HS-27A (cell line): ENCODE measurements around the gene CKMT2.

Source experiments
- DNase-seq: peaks from one replicate; pipeline ENCODE4 v3.0.0-alpha.2; 2012; ENCODE audit warnings: low read depth, missing footprints

The CKMT2 gene

DNA sequence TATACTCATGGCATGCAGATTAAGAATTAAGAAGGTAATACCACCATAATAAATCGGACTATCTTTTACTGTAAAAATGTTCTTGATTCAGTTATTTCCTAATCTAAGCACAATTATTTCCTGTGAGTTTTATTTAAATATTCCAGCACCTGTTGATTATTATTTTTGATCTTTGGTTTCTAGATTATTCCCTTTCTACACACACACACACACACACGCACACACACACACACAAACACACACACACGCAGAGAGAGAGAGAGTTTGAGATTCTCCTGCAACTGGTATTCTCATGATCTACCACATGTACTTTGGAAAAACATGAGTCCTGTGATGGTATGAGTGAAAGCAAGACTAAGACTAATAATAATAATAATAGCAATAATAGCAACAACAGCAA lies 17.0 kb upstream of the CKMT2 start:
- no peak for DNase-seq

DNA sequence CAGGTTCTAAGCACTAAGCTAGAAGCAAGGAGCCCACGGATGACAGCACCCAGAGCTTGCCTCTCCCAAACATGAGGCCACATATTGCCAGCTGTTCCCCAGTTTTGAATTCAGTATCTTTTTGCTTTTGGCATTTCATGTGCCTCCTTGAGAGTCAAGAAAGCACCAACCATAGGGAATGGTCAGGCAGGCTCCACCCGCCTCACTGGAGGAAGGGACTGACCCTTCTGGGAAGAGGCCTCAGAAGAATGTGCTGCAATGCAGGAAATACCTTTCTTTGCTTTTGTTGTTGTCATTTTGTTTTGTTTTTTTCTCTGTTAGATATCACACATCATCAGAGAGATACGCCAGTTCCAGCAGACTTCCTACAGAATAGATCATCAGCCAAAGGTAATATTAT lies 13.7 kb upstream of the CKMT2 start:
- no peak for DNase-seq

- DNase-seq: no peak
Measured at GRCh38 chr5:81222285-81222684, 10.8 kb upstream of the CKMT2 start.

DNA sequence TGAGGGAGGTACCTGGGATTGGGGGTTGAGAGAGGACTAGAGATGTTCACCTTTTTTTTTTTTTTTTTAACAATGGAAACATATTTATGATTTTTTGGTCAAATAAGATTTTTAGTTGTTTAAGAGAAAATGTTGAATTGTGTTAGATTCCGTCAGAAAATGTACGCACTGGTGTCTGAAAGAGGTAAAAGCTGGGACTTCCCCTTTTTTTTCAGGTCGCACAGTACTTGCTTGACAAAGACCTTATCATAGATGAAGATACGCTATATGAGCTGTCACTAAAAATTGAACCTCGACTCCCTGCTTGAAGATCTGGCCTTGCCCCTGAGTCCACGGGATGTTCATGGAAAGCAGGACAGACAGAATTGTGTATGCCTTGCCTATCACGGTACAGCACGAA lies 7.7 kb upstream of the CKMT2 start:
- no peak for DNase-seq

GRCh38 chr5:81226286-81226685 lies 6.8 kb upstream of the CKMT2 start:
- no peak for DNase-seq

DNA sequence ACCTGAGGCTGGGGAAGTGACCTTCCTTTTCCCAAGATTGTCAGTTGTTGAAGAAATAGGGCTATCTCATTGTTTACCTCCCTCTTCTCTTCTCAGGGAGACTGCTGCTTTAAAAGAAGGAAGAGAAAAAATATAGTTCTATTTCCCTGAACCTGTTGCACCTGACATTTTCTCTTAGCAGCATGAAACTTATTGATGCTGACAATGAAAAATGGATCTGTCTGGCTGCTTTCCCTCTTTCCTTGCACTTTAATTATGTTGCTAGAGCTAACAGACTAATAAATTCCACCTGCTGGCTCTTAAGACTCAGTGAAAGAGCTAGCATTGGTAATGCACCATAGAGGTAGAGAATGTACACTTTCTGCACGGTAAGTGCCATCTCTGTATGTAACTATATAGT lies 6.2 kb upstream of the CKMT2 start:
- no peak for DNase-seq

GRCh38 chr5:81228084-81228483 lies 5.0 kb upstream of the CKMT2 start:
- DNase-seq: no peak

DNA sequence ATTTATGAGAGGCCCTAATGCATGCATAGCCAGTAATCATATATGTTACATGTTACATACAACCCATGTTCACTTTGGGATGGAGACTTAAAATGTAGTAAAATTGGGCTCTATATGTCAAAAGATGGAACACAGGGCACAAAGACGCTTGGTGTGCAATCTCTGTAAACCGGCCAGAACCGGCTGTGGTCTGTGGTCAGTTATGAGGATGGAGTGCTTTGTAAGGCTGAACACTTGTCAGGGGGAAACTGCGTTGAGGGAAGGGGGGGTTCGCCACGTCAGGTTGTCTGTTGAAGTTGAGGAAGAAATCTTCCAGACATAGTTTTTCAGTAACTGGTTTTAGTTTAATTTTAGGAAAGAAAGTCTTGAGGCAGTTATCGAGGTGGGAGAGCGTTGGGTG lies 2.7 kb upstream of the CKMT2 start:
- no peak for DNase-seq

- no peak for DNase-seq
Measured at GRCh38 chr5:81232464-81233079, 550 bp upstream of the CKMT2 start.

GRCh38 chr5:81234299-81234698 lies 1.2 kb downstream of the CKMT2 start:
- no peak for DNase-seq

DNA sequence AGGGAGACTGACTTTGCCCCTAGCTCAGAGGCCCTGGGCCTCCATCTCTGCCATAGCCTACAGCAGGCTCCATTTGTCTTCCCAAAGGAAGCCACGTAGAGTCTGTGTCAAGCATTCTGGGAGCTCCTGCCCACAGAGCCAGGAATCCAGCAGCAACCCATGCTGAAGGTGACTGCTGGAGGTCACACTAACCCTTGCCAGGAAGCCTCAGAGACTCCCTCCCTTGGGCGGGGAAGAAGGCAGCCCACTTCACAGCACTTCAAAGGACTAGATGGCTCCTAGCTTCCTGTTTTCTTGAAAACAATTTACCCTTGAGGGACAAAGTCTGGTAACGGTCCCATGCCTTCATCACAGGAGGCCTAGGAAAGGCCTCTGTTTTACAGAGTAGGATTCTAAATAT lies 1.7 kb downstream of the CKMT2 start:
- no peak for DNase-seq

DNA sequence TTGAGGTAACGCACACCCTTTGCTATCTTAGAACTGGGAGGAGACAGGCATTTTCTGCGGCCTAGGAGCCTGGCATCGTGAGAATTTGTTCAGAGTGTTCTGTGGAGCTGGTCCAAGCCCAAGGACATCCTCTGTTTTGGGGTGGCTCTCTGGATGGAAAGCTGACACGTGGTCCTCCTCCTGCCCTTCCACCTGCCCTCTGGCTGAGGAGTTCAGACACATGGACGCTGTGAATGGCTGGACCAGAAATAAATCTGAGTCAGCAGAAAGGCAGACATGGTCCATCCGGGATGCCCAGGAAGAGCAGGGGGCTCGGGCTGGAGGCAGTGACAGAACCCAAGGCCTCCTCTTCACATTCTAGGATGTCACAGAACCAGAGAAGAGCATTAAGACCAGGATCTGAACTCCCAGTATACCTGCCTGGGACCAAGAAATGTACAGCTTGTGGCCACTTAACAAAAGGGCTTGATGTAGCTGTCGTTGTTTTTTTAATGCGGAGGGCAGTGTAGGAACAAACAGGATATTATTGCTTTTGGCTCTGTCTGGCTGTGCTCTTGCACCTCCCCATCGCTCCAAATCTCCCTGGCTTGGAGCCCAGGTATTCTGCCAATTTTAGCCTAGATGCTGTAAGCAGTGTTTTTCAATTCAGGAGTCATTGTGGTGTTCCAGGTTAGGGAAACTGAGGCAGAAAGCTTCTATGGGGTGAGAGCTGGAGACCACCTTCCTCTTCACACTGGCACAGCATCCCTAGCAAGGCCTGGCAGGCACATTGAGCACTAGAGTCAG lies 2.4 kb downstream of the CKMT2 start:
- DNase-seq: no peak

DNA sequence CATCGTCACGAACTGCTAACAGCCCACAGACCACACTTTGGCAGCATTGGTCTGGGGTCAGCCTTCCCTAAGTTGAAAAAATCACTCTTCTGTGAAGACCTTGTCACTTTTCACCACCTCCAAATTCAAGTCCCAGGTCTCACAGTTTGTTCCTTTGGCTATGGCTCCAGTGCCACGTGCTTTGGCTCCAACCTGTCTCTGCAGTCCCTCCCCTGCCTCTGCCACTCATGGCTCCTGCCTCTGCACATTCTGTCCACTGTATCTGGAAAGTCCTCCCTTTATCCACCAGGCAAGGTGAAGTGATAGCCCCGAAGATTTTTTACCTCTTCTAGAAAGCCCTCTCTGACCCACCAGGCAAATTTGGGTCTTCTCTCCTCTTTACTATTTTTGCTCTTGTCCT lies 5.3 kb downstream of the CKMT2 start:
- no peak for DNase-seq

GRCh38 chr5:81239613-81240012 lies 6.5 kb downstream of the CKMT2 start:
- DNase-seq: no peak

DNA sequence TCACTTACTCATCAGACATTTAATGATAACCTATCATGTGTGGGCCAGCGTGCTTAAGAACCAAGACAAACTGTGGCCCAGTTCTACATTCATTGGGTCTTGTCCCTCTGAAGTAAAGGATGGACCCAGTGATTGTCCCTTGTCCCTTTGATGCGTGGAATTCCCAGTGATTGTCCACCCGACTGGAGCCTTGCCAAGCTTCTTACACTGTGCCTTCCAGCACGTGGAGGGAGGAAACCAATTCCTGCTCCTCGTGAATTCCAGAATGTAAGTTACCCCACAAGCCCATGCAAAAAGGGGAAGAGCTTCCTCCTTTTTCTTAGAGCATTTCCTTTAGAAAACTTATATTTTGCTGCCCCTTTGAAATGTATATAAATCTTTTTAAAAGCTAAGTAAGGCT lies 7.9 kb downstream of the CKMT2 start:
- DNase-seq: no peak

- DNase-seq: no peak
Measured at GRCh38 chr5:81241961-81242648, 9.0 kb downstream of the CKMT2 start.

DNA sequence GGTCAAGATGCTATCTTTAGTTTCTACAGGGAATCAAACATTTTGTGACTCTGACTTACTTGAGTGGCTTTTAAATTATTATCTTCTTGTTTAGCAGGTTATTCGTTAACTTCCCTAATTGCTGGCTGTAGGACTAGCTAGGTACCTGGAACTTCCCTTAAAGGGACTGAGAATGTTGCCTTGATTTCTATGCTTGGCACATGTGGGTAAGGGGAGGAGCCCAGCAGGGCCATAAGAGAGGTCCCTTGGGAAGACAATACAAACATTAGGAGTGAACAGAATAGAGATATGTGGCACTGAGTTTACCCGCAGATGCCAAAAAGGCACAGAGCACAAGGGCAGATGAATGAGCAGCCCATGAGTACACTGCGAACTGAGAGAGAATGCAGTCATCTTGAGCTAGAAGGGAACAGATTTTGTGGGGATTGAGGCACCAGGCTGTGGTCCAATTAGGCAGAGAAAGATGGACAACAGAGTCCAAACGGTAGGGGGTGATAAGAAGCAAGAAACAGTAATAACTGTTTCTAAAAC lies 9.8 kb downstream of the CKMT2 start:
- DNase-seq: no peak

DNA sequence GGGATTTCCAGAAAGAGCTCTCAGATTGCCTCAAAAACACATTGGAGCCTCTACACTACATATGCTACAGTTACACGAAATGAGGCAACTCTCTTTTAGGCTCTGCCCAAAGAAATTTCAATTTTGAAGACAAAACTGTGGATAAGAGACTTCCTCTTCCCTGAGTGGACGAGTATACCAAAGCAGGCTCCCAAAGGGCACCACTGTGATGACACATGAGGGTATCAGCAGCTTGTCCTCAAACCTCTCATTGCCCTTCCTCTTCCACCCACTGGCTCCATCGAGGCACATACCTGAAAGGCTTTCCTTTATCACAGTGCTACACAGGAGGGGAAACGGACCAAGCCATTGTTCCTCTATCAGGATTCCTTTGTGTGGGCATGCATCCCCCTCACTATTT lies 11.3 kb downstream of the CKMT2 start:
- no peak for DNase-seq

GRCh38 chr5:81245871-81246235 lies 12.7 kb downstream of the CKMT2 start:
- no peak for DNase-seq

DNA sequence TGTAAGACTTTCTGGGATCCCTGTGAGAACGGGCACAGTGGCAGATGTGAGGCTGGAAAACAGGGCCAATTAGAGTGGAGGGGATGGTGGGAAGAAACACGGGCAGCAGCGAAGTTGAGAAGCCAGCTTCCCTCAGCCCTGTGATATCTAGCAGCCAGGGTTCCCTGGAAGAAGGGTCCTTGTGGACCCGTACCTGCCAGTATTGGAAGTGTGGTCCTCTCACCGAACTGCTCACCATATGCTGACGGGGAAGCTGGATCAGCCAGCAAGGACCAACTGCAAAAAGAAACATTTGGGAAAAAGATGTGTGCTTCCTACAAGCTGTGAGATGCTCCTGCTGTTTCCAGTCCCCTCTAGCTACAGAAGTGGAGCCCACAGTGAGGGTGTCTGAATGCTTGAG lies 13.6 kb downstream of the CKMT2 start:
- no peak for DNase-seq

- no peak for DNase-seq
Measured at GRCh38 chr5:81247441-81247972, 14.4 kb downstream of the CKMT2 start.

GRCh38 chr5:81249240-81249639 lies 16.1 kb downstream of the CKMT2 start:
- DNase-seq: no peak

GRCh38 chr5:81250004-81250403 lies 16.9 kb downstream of the CKMT2 start:
- DNase-seq: no peak
